NOMO-1 treated with dmso at 0.1 percent for 144 hours (cell line): ENCODE data around the gene EPHA4.

Experiments used
- DNase-seq: peaks from one replicate; lab custom pipeline; 2025; ENCODE audit not compliant: unreplicated experiment; lab: John Stamatoyannopoulos, UW

Gene EPHA4

GRCh38 chr2:221370076-221370856, 201.8 kb downstream of the EPHA4 start:
- no peak for DNase-seq
